HG03571 (cell line): Measurements from ENCODE around the gene STAM.
"Not testable (repeated sequence)": the region's sequence is repeated elsewhere in the genome, so short reads cannot be mapped to it uniquely, and the experiment has no call there.

Experiments used
- ATAC-seq: cut with Tn5 transposase; IDR thresholded peaks from one replicate; pipeline ENCODE4 v1.9.1; 2021; ENCODE audit not compliant: unreplicated experiment

Gene STAM

GRCh38 chr10:17722317-17723014 is 78.5 kb downstream of the STAM start:
- not testable (repeated sequence) for ATAC-seq

GRCh38 chr10:17725703-17726102 is 81.8 kb downstream of the STAM start:
- no peak for ATAC-seq

GRCh38 chr10:17729630-17730029 is 85.7 kb downstream of the STAM start:
- no peak for ATAC-seq

GRCh38 chr10:17730667-17731066 is 86.7 kb downstream of the STAM start:
- no peak for ATAC-seq

- ATAC-seq: no peak
Observed at GRCh38 chr10:17731331-17732020, 87.5 kb downstream of the STAM start.

GRCh38 chr10:17733620-17734019 is 89.7 kb downstream of the STAM start:
- ATAC-seq: no peak

- no peak for ATAC-seq
Observed at GRCh38 chr10:17734432-17735080, 90.6 kb downstream of the STAM start.

GRCh38 chr10:17735166-17735941 is 91.4 kb downstream of the STAM start:
- ATAC-seq: no peak

GRCh38 chr10:17736223-17736622 is 92.3 kb downstream of the STAM start:
- no peak for ATAC-seq

- ATAC-seq: no peak
Observed at GRCh38 chr10:17737027-17737965, 93.3 kb downstream of the STAM start.

- ATAC-seq: no peak
Observed at GRCh38 chr10:17740668-17741067, 96.7 kb downstream of the STAM start.

GRCh38 chr10:17742918-17743317 is 99.0 kb downstream of the STAM start:
- no peak for ATAC-seq

GRCh38 chr10:17743437-17743836 is 99.5 kb downstream of the STAM start:
- ATAC-seq: no peak

GRCh38 chr10:17744341-17744861 is 100.5 kb downstream of the STAM start:
- ATAC-seq: no peak

GRCh38 chr10:17747883-17748550 is 104.1 kb downstream of the STAM start:
- ATAC-seq: no peak

GRCh38 chr10:17749890-17750289 is 105.9 kb downstream of the STAM start:
- no peak for ATAC-seq

- no peak for ATAC-seq
Observed at GRCh38 chr10:17751781-17752445, 108.0 kb downstream of the STAM start, which contains the start of gene TMEM236. TMEM236 (plus strand) TSS chr10:17752201; CDS start chr10:17752296, 95 bp downstream.

- ATAC-seq: peak; percentile 90
Observed at GRCh38 chr10:17756557-17757217, 112.7 kb downstream of the STAM start.
